ENCODE measurements around the gene ABHD16A.

GRCh38 chr6:31640612-31641011 is 62.5 kb downstream of the ABHD16A start:
- TF ChIP-seq CTCF (IDR thresholded peaks at IDR 0.05 in 2 of 3, conservative IDR thresholded peaks at IDR 0.05 in 1 of 3; ENCODE audit: control insufficient read depth in 2 of 3, extremely low read depth in 1 of 3, insufficient read depth in 1 of 3, low read depth in 3 of 3, low read length in 3 of 3) (no peak), USF1 (IDR thresholded peaks at IDR 0.05; ENCODE audit: borderline replicate concordance, extremely low read length, insufficient read depth, low read depth, low read length) (no peak), YY1 (IDR thresholded peaks at IDR 0.05; ENCODE audit: low read depth, low read length) (no peak)
